Smooth muscle cell (in vitro differentiated cells): ENCODE data around the gene FAM168A. TPM values are rescaled to one million over a fixed set of nuclear protein-coding genes. Genes with fewer than 3 reads are reported as not detected.
"Not testable (repeated sequence)": the region's sequence is repeated elsewhere in the genome, so short reads cannot be mapped to it uniquely, and the experiment has no call there.

ENCODE experiments used
- DNase-seq: peaks from one replicate; lab custom pipeline; 2025; ENCODE audit not compliant: unreplicated experiment; lab: John Stamatoyannopoulos, UW
- H2AFZ ChIP-seq: fragments of 200-600 bp; sonication (generic); 2 replicates; pipeline ENCODE4 v1.6.0; 2016; ENCODE audit warnings: antibody characterized with exemption, low read depth, mild to moderate bottlenecking
- H3F3A ChIP-seq: fragments of 200-600 bp; sonication (generic); 2 replicates; pipeline ENCODE4 v1.6.0; 2017; ENCODE audit warnings: antibody characterized with exemption, low read depth
- H3K27ac ChIP-seq: fragments of 200-600 bp; sonication (generic); 2 replicates; pipeline ENCODE4 v1.5.1; 2016; ENCODE audit warnings: low read depth, mild to moderate bottlenecking
- H3K27me3 ChIP-seq: fragments of 200-600 bp; sonication (generic); 2 replicates; pipeline ENCODE4 v1.6.1; 2016; ENCODE audit warnings: low read depth, mild to moderate bottlenecking
- H3K36me3 ChIP-seq: fragments of 200-600 bp; sonication (generic); 2 replicates; pipeline ENCODE4 v1.5.1; 2016; ENCODE audit warnings: low read depth
- H3K4me1 ChIP-seq: fragments of 200-600 bp; sonication (generic); 2 replicates; pipeline ENCODE4 v1.5.1; 2016; ENCODE audit warnings: low read depth
- H3K4me2 ChIP-seq: fragments of 200-600 bp; sonication (generic); 2 replicates; pipeline ENCODE4 v1.6.0; 2016; ENCODE audit warnings: mild to moderate bottlenecking
- H3K4me3 ChIP-seq: fragments of 200-600 bp; sonication (generic); 2 replicates; pipeline ENCODE4 v1.5.1; 2016; ENCODE audit warnings: mild to moderate bottlenecking
- H3K79me2 ChIP-seq: fragments of 200-600 bp; sonication (generic); 2 replicates; pipeline ENCODE4 v1.6.0; 2016; ENCODE audit warnings: low read depth, mild to moderate bottlenecking
- H3K9ac ChIP-seq: fragments of 200-600 bp; sonication (generic); 2 replicates; pipeline ENCODE4 v1.6.0; 2016; ENCODE audit warnings: low read depth
- H3K9me3 ChIP-seq: fragments of 200-600 bp; sonication (generic); replicated peaks from 2 replicates; pipeline ENCODE4 v1.5.1; 2016; ENCODE audit warnings: low read depth
- H4K20me1 ChIP-seq: fragments of 200-600 bp; sonication (generic); 2 replicates; pipeline ENCODE4 v1.6.0; 2016; ENCODE audit warnings: low read depth
- CTCF ChIP-seq: fragments of 200-600 bp; sonication (generic); IDR thresholded peaks from 2 replicates; pipeline ENCODE4 v1.5.1; 2017; ENCODE audit warnings: borderline replicate concordance, mild to moderate bottlenecking, antibody characterized with exemption; ENCODE audit not compliant: insufficient read depth, poor library complexity, severe bottlenecking
- WGBS: methylation state at CpG from one replicate; pipeline ENCODE4 v1.1.7; 2016; ENCODE audit warnings: low lambda C conversion rate; 5-methylcytosine and 5-hydroxymethylcytosine counted together
- polyA plus RNA-seq: library from polyadenylated mRNA; unstranded; fragments of >200 nt; fragmentation: Nextera tagmentation; extraction: Ambion mirVana; gene quantifications from 2 replicates; pipeline ENCODE4 v1.2.1, GENCODE V29; 2016
- total RNA-seq: library from RNA; depleted of rRNA; stranded (reverse); fragments of >200 nt; gene quantifications from 2 replicates; pipeline ENCODE4 v1.2.3, GENCODE V29; 2014

FAM168A gene
- total and polyA plus RNA-seq, 2 experiments from 2014 or later = 10.8 to 32.5 TPM

- no peaks in the 10 kb centered on the region for H3F3A ChIP-seq
- no peak for DNase-seq
- no peak overlapping the region for H3K27ac ChIP-seq
- 30% methylated on average over 1 of the region's 1 CpG for WGBS
- no peak overlapping the region for H3K9ac ChIP-seq
- no peak overlapping the region for H3K4me2 ChIP-seq
- H4K20me1 ChIP-seq = peaks cover 93% of the 10 kb centered on the region
- no peaks in the 10 kb centered on the region for H3K36me3 ChIP-seq
- H3K4me3 ChIP-seq = no peak overlapping the region
- peaks cover 20% of the 10 kb centered on the region for H3K4me1 ChIP-seq
- TF ChIP-seq CTCF = no peak
- no peaks in the 10 kb centered on the region for H3K9me3 ChIP-seq
- no peaks in the 10 kb centered on the region for H3K27me3 ChIP-seq
- no peak overlapping the region for H2AFZ ChIP-seq
- H3K79me2 ChIP-seq = peaks cover 85% of the 10 kb centered on the region
These were observed 20.4 kb downstream of the FAM168A start for GRCh38 chr11:73577496-73577917.

GRCh38 chr11:73576185-73576614 lies 21.7 kb downstream of the FAM168A start:
- Histone ChIP-seq H3K4me3 (no peak overlapping the region), H3K4me1 (peaks cover 20% of the 10 kb centered on the region), H3F3A (no peaks in the 10 kb centered on the region), H4K20me1 (peaks cover 80% of the 10 kb centered on the region), H3K9me3 (no peaks in the 10 kb centered on the region), H3K9ac (no peak overlapping the region), H3K4me2 (no peak overlapping the region), H3K36me3 (no peaks in the 10 kb centered on the region), H3K79me2 (peaks cover 73% of the 10 kb centered on the region), H3K27ac (no peak overlapping the region), H2AFZ (no peak overlapping the region), H3K27me3 (no peaks in the 10 kb centered on the region)
- WGBS = 96% methylated on average over 4 of the region's 4 CpGs
- DNase-seq = no peak
- TF ChIP-seq CTCF = no peak

- DNase-seq, H3K27me3 ChIP-seq, H3K4me3 ChIP-seq, H3K9ac ChIP-seq, H3K27ac ChIP-seq, H3K36me3 ChIP-seq, H3F3A ChIP-seq, H2AFZ ChIP-seq, H3K4me1 ChIP-seq, H3K4me2 ChIP-seq, H3K9me3 ChIP-seq: not testable (repeated sequence)
- Histone ChIP-seq H3K79me2 (peaks cover 64% of the 10 kb centered on the region), H4K20me1 (peaks cover 80% of the 10 kb centered on the region)
- WGBS = 97% methylated on average over 10 of the region's 30 CpGs
These were observed 25.9 kb downstream of the FAM168A start for GRCh38 chr11:73571982-73572381.

GRCh38 chr11:73570415-73571114 lies 27.3 kb downstream of the FAM168A start:
- H3K27me3 ChIP-seq = no peaks in the 10 kb centered on the region
- no peak for TF ChIP-seq CTCF
- no peak overlapping the region for H3K4me3 ChIP-seq
- no peaks in the 10 kb centered on the region for H3K4me1 ChIP-seq
- no peak for DNase-seq
- no peaks in the 10 kb centered on the region for H3K36me3 ChIP-seq
- H2AFZ ChIP-seq = no peak overlapping the region
- H3K79me2 ChIP-seq = peaks cover 68% of the 10 kb centered on the region
- peaks cover 80% of the 10 kb centered on the region for H4K20me1 ChIP-seq
- 11% methylated on average over 1 of the region's 1 CpG for WGBS
- H3K27ac ChIP-seq = peak overlapping the region; percentile 83
- H3K9ac ChIP-seq = no peak overlapping the region
- no peaks in the 10 kb centered on the region for H3K9me3 ChIP-seq
- H3K4me2 ChIP-seq = peak overlapping the region; percentile 33
- H3F3A ChIP-seq = no peaks in the 10 kb centered on the region
